ENCODE measurements around the gene CHSY1. TPM values are rescaled to one million over a fixed set of nuclear protein-coding genes. Genes with fewer than 3 reads are reported as not detected.

CHSY1 gene
- total RNA-seq, 2 experiments from 2014 or later = 5.0 to 14.3 TPM

GRCh38 chr15:101210466-101210865 lies 41.4 kb downstream of the CHSY1 start:
- Histone ChIP-seq H3K9me3 (ENCODE audit: low read length) (no peaks in the 10 kb centered on the region), H2AFZ (ENCODE audit: low read length) (no peak overlapping the region), H3K9me2 (ENCODE audit: insufficient read depth, low read length) (no peaks in the 10 kb centered on the region), H3K36me3 (ENCODE audit: insufficient read depth, low read length) (no peaks in the 10 kb centered on the region), H3K27ac (ENCODE audit: low read depth, low read length, poor library complexity, severe bottlenecking) (no peak overlapping the region), H3K4me3 (ENCODE audit: low read depth, low read length, poor library complexity, severe bottlenecking) (no peak overlapping the region), H3K4me2 (ENCODE audit: low read length) (no peak overlapping the region), H3K4me1 (ENCODE audit: insufficient read depth, low read length, poor library complexity, severe bottlenecking) (no peaks in the 10 kb centered on the region), H3K79me2 (ENCODE audit: insufficient read depth, low read depth, low read length) (no peaks in the 10 kb centered on the region), H4K20me1 (ENCODE audit: insufficient read depth, low read length) (no peaks in the 10 kb centered on the region)
- ChIA-PET CTCF (ENCODE audit: unreplicated experiment) (no interaction called here), POLR2A (interaction anchor here (0.7 to 1.4 kb wide), 7 partner anchors 15 to 588 kb away, joined by 3 to 5 read pairs (median 3); no protein-coding TSS in a partner anchor)
- no peak for DNase-seq (ENCODE audit: low spot score)
- intact Hi-C loops (cut with micrococcal nuclease; ENCODE audit: unreplicated experiment) = no loop called here
- no TSS peak for BruUV-seq (replicated peaks)
- no peak for TF ChIP-seq CTCF (conservative IDR thresholded peaks at IDR 0.05; ENCODE audit: low read length)
- no peak for TF ChIP-seq EZH2phosphoT487 (IDR thresholded peaks at IDR 0.05; ENCODE audit: borderline replicate concordance, low read depth, low read length)

GRCh38 chr15:101210058-101210457 lies 41.8 kb downstream of the CHSY1 start:
- Histone ChIP-seq H3K36me3 (ENCODE audit: insufficient read depth, low read length) (no peaks in the 10 kb centered on the region), H3K79me2 (ENCODE audit: insufficient read depth, low read depth, low read length) (no peaks in the 10 kb centered on the region), H3K27ac (ENCODE audit: low read depth, low read length, poor library complexity, severe bottlenecking) (no peak overlapping the region), H3K9me3 (ENCODE audit: low read length) (no peaks in the 10 kb centered on the region), H3K4me3 (ENCODE audit: low read depth, low read length, poor library complexity, severe bottlenecking) (no peak overlapping the region), H4K20me1 (ENCODE audit: insufficient read depth, low read length) (no peaks in the 10 kb centered on the region), H3K9me2 (ENCODE audit: insufficient read depth, low read length) (no peaks in the 10 kb centered on the region), H2AFZ (ENCODE audit: low read length) (no peak overlapping the region), H3K4me2 (ENCODE audit: low read length) (no peak overlapping the region), H3K4me1 (ENCODE audit: insufficient read depth, low read length, poor library complexity, severe bottlenecking) (no peaks in the 10 kb centered on the region)
- ChIA-PET POLR2A (interaction anchor here (0.6 to 1.4 kb wide), 6 partner anchors 15 to 588 kb away, joined by 3 to 5 read pairs (median 3); no protein-coding TSS in a partner anchor), CTCF (ENCODE audit: unreplicated experiment) (no interaction called here)
- DNase-seq (ENCODE audit: low spot score) = no peak
- no TSS peak for BruUV-seq (replicated peaks)
- TF ChIP-seq CTCF (conservative IDR thresholded peaks at IDR 0.05; ENCODE audit: low read length) (no peak), EZH2phosphoT487 (IDR thresholded peaks at IDR 0.05; ENCODE audit: borderline replicate concordance, low read depth, low read length) (no peak)
- intact Hi-C loops (cut with micrococcal nuclease; ENCODE audit: unreplicated experiment) = no loop called here

- Histone ChIP-seq H4K20me1 (ENCODE audit: insufficient read depth, low read length) (no peaks in the 10 kb centered on the region), H3K9me3 (ENCODE audit: low read length) (no peaks in the 10 kb centered on the region), H3K79me2 (ENCODE audit: insufficient read depth, low read depth, low read length) (no peaks in the 10 kb centered on the region), H2AFZ (ENCODE audit: low read length) (no peak overlapping the region), H3K4me3 (ENCODE audit: low read depth, low read length, poor library complexity, severe bottlenecking) (no peak overlapping the region), H3K36me3 (ENCODE audit: insufficient read depth, low read length) (no peaks in the 10 kb centered on the region), H3K27ac (ENCODE audit: low read depth, low read length, poor library complexity, severe bottlenecking) (no peak overlapping the region), H3K9me2 (ENCODE audit: insufficient read depth, low read length) (no peaks in the 10 kb centered on the region), H3K4me2 (ENCODE audit: low read length) (no peak overlapping the region), H3K4me1 (ENCODE audit: insufficient read depth, low read length, poor library complexity, severe bottlenecking) (no peaks in the 10 kb centered on the region)
- intact Hi-C loops (cut with micrococcal nuclease; ENCODE audit: unreplicated experiment) = no loop called here
- no TSS peak for BruUV-seq (replicated peaks)
- POLR2A ChIA-PET = interaction anchor here (0.6 to 1.4 kb wide), 3 partner anchors 14 to 24 kb away, joined by 3 to 7 read pairs (median 3); no protein-coding TSS in a partner anchor
- CTCF ChIA-PET (ENCODE audit: unreplicated experiment) = no interaction called here
- TF ChIP-seq EZH2phosphoT487 (IDR thresholded peaks at IDR 0.05; ENCODE audit: borderline replicate concordance, low read depth, low read length) (no peak), CTCF (conservative IDR thresholded peaks at IDR 0.05; ENCODE audit: low read length) (no peak)
- DNase-seq (ENCODE audit: low spot score) = no peak
Measured at GRCh38 chr15:101209285-101209845, 42.5 kb downstream of the CHSY1 start.
